Neural progenitor cell (in vitro differentiated cells): ENCODE data around the gene STARD8. TPM values are rescaled to one million over a fixed set of nuclear protein-coding genes. Genes with fewer than 3 reads are reported as not detected.

ENCODE experiments used
- DNase-seq: peaks from one replicate; pipeline ENCODE4 v3.0.0-alpha.2; 2016; ENCODE audit warnings: low spot score
- H2AFZ ChIP-seq: fragments of 200-600 bp; sonication (generic); replicated peaks from 2 replicates; pipeline ENCODE4 v1.6.1; 2016; ENCODE audit warnings: antibody characterized with exemption
- H3F3A ChIP-seq: fragments of 200-600 bp; sonication (generic); 2 replicates; pipeline ENCODE4 v1.6.1; 2016; ENCODE audit warnings: antibody characterized with exemption, low read depth
- H3K27ac ChIP-seq: fragments of 200-600 bp; sonication (generic); 2 replicates; pipeline ENCODE4 v1.5.1; 2016; ENCODE audit warnings: mild to moderate bottlenecking
- H3K27me3 ChIP-seq: fragments of 200-600 bp; sonication (generic); 2 replicates; pipeline ENCODE4 v1.6.1; 2016; ENCODE audit warnings: mild to moderate bottlenecking, moderate library complexity
- H3K36me3 ChIP-seq: fragments of 200-600 bp; sonication (generic); 2 replicates; pipeline ENCODE4 v1.5.1; 2016
- H3K4me1 ChIP-seq: fragments of 200-600 bp; sonication (generic); 2 replicates; pipeline ENCODE4 v1.6.1; 2016; ENCODE audit warnings: mixed run types
- H3K4me2 ChIP-seq: fragments of 200-600 bp; sonication (generic); 2 replicates; pipeline ENCODE4 v1.6.1; 2016
- H3K4me3 ChIP-seq: fragments of 200-600 bp; sonication (generic); 2 replicates; pipeline ENCODE4 v1.5.1; 2016
- H3K79me2 ChIP-seq: fragments of 200-600 bp; sonication (generic); 2 replicates; pipeline ENCODE4 v1.6.1; 2016; ENCODE audit warnings: low read depth
- H3K9ac ChIP-seq: fragments of 200-600 bp; sonication (generic); 2 replicates; pipeline ENCODE4 v1.6.1; 2016
- H3K9me3 ChIP-seq: fragments of 200-600 bp; sonication (generic); 2 replicates; pipeline ENCODE4 v1.5.1; 2016; ENCODE audit warnings: low read depth
- H4K20me1 ChIP-seq: fragments of 200-600 bp; sonication (generic); 2 replicates; pipeline ENCODE4 v1.6.1; 2016; ENCODE audit warnings: low read depth
- H3K27ac Mint-ChIP-seq: 3 replicates; pipeline ENCODE4 v1.8.0; 2021; ENCODE audit warnings: mixed read lengths
- H3K27me3 Mint-ChIP-seq: 2 replicates; pipeline ENCODE4 v1.8.0; 2022; ENCODE audit warnings: low read depth, mild to moderate bottlenecking, inconsistent platforms, moderate library complexity, mixed read lengths; ENCODE audit not compliant: insufficient read depth
- H3K36me3 Mint-ChIP-seq: 3 replicates; pipeline ENCODE4 v1.8.0; 2021; ENCODE audit warnings: mixed read lengths
- H3K4me1 Mint-ChIP-seq: 3 replicates; pipeline ENCODE4 v1.8.0; 2021; ENCODE audit warnings: mixed read lengths
- H3K4me3 Mint-ChIP-seq: 3 replicates; pipeline ENCODE4 v1.8.0; 2021; ENCODE audit warnings: mild to moderate bottlenecking, moderate library complexity, mixed read lengths
- H3K9me3 Mint-ChIP-seq: 3 replicates; pipeline ENCODE4 v1.8.0; 2020; ENCODE audit warnings: mixed read lengths
- CTCF ChIP-seq: fragments of 200-600 bp; sonication (generic); IDR thresholded peaks from 2 replicates; pipeline ENCODE4 v1.5.1; 2017; ENCODE audit warnings: antibody characterized with exemption, mild to moderate bottlenecking
- EZH2 ChIP-seq: fragments of 200-600 bp; sonication (generic); IDR thresholded peaks from 2 replicates; pipeline ENCODE4 v1.6.1; 2017; ENCODE audit warnings: antibody characterized with exemption, mild to moderate bottlenecking, moderate library complexity
- EZH2phosphoT487 ChIP-seq: fragments of 200-600 bp; sonication (generic); IDR thresholded peaks from 2 replicates; pipeline ENCODE4 v1.6.1; 2017; ENCODE audit warnings: antibody characterized with exemption
- total RNA-seq: library from RNA; depleted of rRNA; stranded (reverse); fragments of >200 nt; gene quantifications from 2 replicates; pipeline ENCODE4 v1.2.3, GENCODE V29; 2015; ENCODE audit warnings: low replicate concordance

Gene STARD8
- total RNA-seq, 1 donor from 2014 or later, result 0.82 TPM

GRCh38 chrX:68693481-68694434 lies 46.3 kb downstream of the STARD8 start:
- Histone ChIP-seq H3K79me2 (no peaks in the 10 kb centered on the region), H3K4me3 (peak overlapping the region; percentile 60), H2AFZ (peak overlapping the region; percentile 68), H3K9me3 (no peaks in the 10 kb centered on the region), H3K4me1 (no peaks in the 10 kb centered on the region), H3K4me2 (peak overlapping the region; percentile 77), H3K27me3 (peaks cover 44% of the 10 kb centered on the region), H4K20me1 (no peaks in the 10 kb centered on the region), H3K36me3 (no peaks in the 10 kb centered on the region), H3K9ac (no peak overlapping the region), H3K27ac (no peak overlapping the region), H3F3A (no peaks in the 10 kb centered on the region)
- H3K4me3 Mint-ChIP-seq, result peak overlapping the region; percentile 82
- H3K27me3 Mint-ChIP-seq, result peaks cover 14% of the 10 kb centered on the region
- H3K36me3 Mint-ChIP-seq, result no peaks in the 10 kb centered on the region
- peaks cover 12% of the 10 kb centered on the region for H3K4me1 Mint-ChIP-seq
- peak; percentile 90 for DNase-seq
- no peak overlapping the region for H3K27ac Mint-ChIP-seq
- TF ChIP-seq CTCF, result no peak
- TF ChIP-seq EZH2phosphoT487, result no peak
- TF ChIP-seq EZH2, result no peak
- peaks cover 8% of the 10 kb centered on the region for H3K9me3 Mint-ChIP-seq

GRCh38 chrX:68694435-68695205 lies 47.2 kb downstream of the STARD8 start:
- DNase-seq, result no peak
- no peaks in the 10 kb centered on the region for H3K9me3 ChIP-seq
- TF ChIP-seq CTCF (no peak), EZH2 (no peak), EZH2phosphoT487 (no peak)
- peaks cover 14% of the 10 kb centered on the region for H3K27me3 Mint-ChIP-seq
- no peaks in the 10 kb centered on the region for H3F3A ChIP-seq
- H3K4me1 ChIP-seq, result no peaks in the 10 kb centered on the region
- H3K4me1 Mint-ChIP-seq, result peaks cover 12% of the 10 kb centered on the region
- no peaks in the 10 kb centered on the region for H3K36me3 ChIP-seq
- H3K4me2 ChIP-seq, result peak overlapping the region; percentile 77
- peak overlapping the region; percentile 60 for H3K4me3 ChIP-seq
- peak overlapping the region; percentile 82 for H3K4me3 Mint-ChIP-seq
- peaks cover 44% of the 10 kb centered on the region for H3K27me3 ChIP-seq
- peaks cover 8% of the 10 kb centered on the region for H3K9me3 Mint-ChIP-seq
- no peak overlapping the region for H3K27ac Mint-ChIP-seq
- no peak overlapping the region for H2AFZ ChIP-seq
- no peaks in the 10 kb centered on the region for H4K20me1 ChIP-seq
- H3K79me2 ChIP-seq, result no peaks in the 10 kb centered on the region
- no peak overlapping the region for H3K27ac ChIP-seq
- no peaks in the 10 kb centered on the region for H3K36me3 Mint-ChIP-seq
- H3K9ac ChIP-seq, result no peak overlapping the region

GRCh38 chrX:68695206-68695845 lies 47.9 kb downstream of the STARD8 start:
- no peak for DNase-seq
- H3K9ac ChIP-seq, result no peak overlapping the region
- Mint-ChIP-seq H3K4me1 (peaks cover 10% of the 10 kb centered on the region), H3K36me3 (no peaks in the 10 kb centered on the region), H3K4me3 (peak overlapping the region; percentile 28), H3K9me3 (peaks cover 5% of the 10 kb centered on the region), H3K27ac (no peak overlapping the region), H3K27me3 (peaks cover 14% of the 10 kb centered on the region)
- H3K4me3 ChIP-seq, result no peak overlapping the region
- no peaks in the 10 kb centered on the region for H3F3A ChIP-seq
- peaks cover 44% of the 10 kb centered on the region for H3K27me3 ChIP-seq
- H3K27ac ChIP-seq, result no peak overlapping the region
- no peak overlapping the region for H3K4me2 ChIP-seq
- no peaks in the 10 kb centered on the region for H4K20me1 ChIP-seq
- TF ChIP-seq CTCF (no peak), EZH2 (no peak), EZH2phosphoT487 (no peak)
- no peak overlapping the region for H2AFZ ChIP-seq
- H3K79me2 ChIP-seq, result no peaks in the 10 kb centered on the region
- H3K36me3 ChIP-seq, result no peaks in the 10 kb centered on the region
- no peaks in the 10 kb centered on the region for H3K9me3 ChIP-seq
- H3K4me1 ChIP-seq, result no peaks in the 10 kb centered on the region
